CD14-positive monocyte (primary cell): ENCODE results near the gene ZNF239. TPM values are rescaled to one million over a fixed set of nuclear protein-coding genes. Genes with fewer than 3 reads are reported as not detected.

Experiments used
- DNase-seq, 3 donors: peaks; one replicate each; pipeline ENCODE4 v3.0.0-alpha.2; 2011 to 2022
- H2AFZ ChIP-seq: 2 replicates; pipeline ENCODE4 v1.6.0; 2012; ENCODE audit warnings: mild to moderate bottlenecking, low read depth, low read length, inconsistent platforms; ENCODE audit not compliant: insufficient read depth, poor library complexity, severe bottlenecking
- H3K27ac ChIP-seq, 2 donors: 1 replicate in 1 of 2; 2 replicates in 1 of 2; pipeline ENCODE4 v1.5.1; 2012 to 2013; ENCODE audit warnings: low read length in 2 of 2, control low read depth in 1 of 2, inconsistent platforms in 1 of 2, low read depth in 1 of 2, mild to moderate bottlenecking in 1 of 2
- H3K27me3 ChIP-seq, 2 donors: one replicate each; pipeline versions ENCODE4 v1.6.0 to v1.6.1; 2011 to 2013; ENCODE audit warnings: low read length in 2 of 2; ENCODE audit not compliant: control insufficient read depth in 2 of 2, insufficient read depth in 2 of 2
- H3K36me3 ChIP-seq, 2 donors: replicated peaks in 1 of 2; 1 replicate in 1 of 2; 2 replicates in 1 of 2; pipeline versions ENCODE4 v1.5.1 to v1.6.1; 2012 to 2013; ENCODE audit warnings: low read length in 2 of 2, control low read depth in 1 of 2, inconsistent platforms in 1 of 2, mild to moderate bottlenecking in 1 of 2; ENCODE audit not compliant: insufficient read depth in 2 of 2, control insufficient read depth in 1 of 2
- H3K4me1 ChIP-seq, 2 donors: 1 replicate in 1 of 2; 2 replicates in 1 of 2; pipeline versions ENCODE4 v1.5.1 to v1.6.1; 2012 to 2013; ENCODE audit warnings: low read length in 2 of 2, control low read depth in 1 of 2, inconsistent platforms in 1 of 2, mild to moderate bottlenecking in 1 of 2, moderate library complexity in 1 of 2; ENCODE audit not compliant: insufficient read depth in 2 of 2, control insufficient read depth in 1 of 2
- H3K4me2 ChIP-seq: replicated peaks from 2 replicates; pipeline ENCODE3; 2012; ENCODE audit warnings: low read length, moderate library complexity, mild to moderate bottlenecking; ENCODE audit not compliant: poor library complexity, severe bottlenecking; ENCODE audit errors: extremely low read depth
- H3K4me3 ChIP-seq, 3 experiments: fragments of 200-600 bp in 1 of 3; sonication (generic) in 1 of 3; replicated peaks in 1 of 3; 1 replicate in 2 of 3; 2 replicates in 1 of 3; pipeline ENCODE4 v1.5.1; 2011 to 2013; ENCODE audit warnings: low read length in 3 of 3, mild to moderate bottlenecking in 3 of 3, control low read depth in 2 of 3, low read depth in 2 of 3, inconsistent platforms in 1 of 3, moderate library complexity in 1 of 3
- H3K79me2 ChIP-seq: 2 replicates; pipeline ENCODE4 v1.6.0; 2012; ENCODE audit warnings: mild to moderate bottlenecking, control low read depth, inconsistent platforms, low read length, moderate library complexity; ENCODE audit not compliant: insufficient read depth
- H3K9ac ChIP-seq: 2 replicates; pipeline ENCODE4 v1.6.0; 2017; ENCODE audit warnings: low read length, mild to moderate bottlenecking; ENCODE audit not compliant: insufficient read depth, poor library complexity, severe bottlenecking
- H3K9me3 ChIP-seq, 2 donors: replicated peaks in 1 of 2; 1 replicate in 1 of 2; 2 replicates in 1 of 2; pipeline versions ENCODE4 v1.5.1 to v1.6.1; 2012 to 2013; ENCODE audit warnings: low read length in 2 of 2, control low read depth in 1 of 2; ENCODE audit not compliant: control insufficient read depth in 1 of 2, insufficient read depth in 1 of 2
- H4K20me1 ChIP-seq: 2 replicates; pipeline ENCODE4 v1.6.0; 2012; ENCODE audit warnings: mild to moderate bottlenecking, low read length, control low read depth, moderate library complexity; ENCODE audit not compliant: insufficient read depth
- H3K27ac Mint-ChIP-seq, 7 donors: one replicate each; pipeline ENCODE4 v1.8.0; 2020; ENCODE audit warnings: mild to moderate bottlenecking in 7 of 7, mixed read lengths in 7 of 7, moderate library complexity in 6 of 7, inconsistent platforms in 2 of 7
- H3K27me3 Mint-ChIP-seq, 3 donors: one replicate each; pipeline ENCODE4 v1.8.0; 2021 to 2022; ENCODE audit warnings: low read depth in 3 of 3, mild to moderate bottlenecking in 3 of 3, mixed read lengths in 3 of 3, moderate library complexity in 3 of 3, inconsistent platforms in 1 of 3
- H3K36me3 Mint-ChIP-seq, 2 donors: one replicate each; pipeline ENCODE4 v1.8.0; 2020; ENCODE audit warnings: mixed read lengths in 2 of 2, inconsistent platforms in 1 of 2, mild to moderate bottlenecking in 1 of 2
- H3K4me1 Mint-ChIP-seq: one replicate; pipeline ENCODE4 v1.8.0; 2020; ENCODE audit warnings: mild to moderate bottlenecking, mixed read lengths
- H3K4me3 Mint-ChIP-seq, 2 donors: one replicate each; pipeline ENCODE4 v1.8.0; 2020; ENCODE audit warnings: mild to moderate bottlenecking in 2 of 2, mixed read lengths in 2 of 2, moderate library complexity in 1 of 2
- H3K9me3 Mint-ChIP-seq, 7 donors: one replicate each; pipeline ENCODE4 v1.8.0; 2020 to 2022; ENCODE audit warnings: mixed read lengths in 7 of 7, mild to moderate bottlenecking in 6 of 7, moderate library complexity in 6 of 7, inconsistent platforms in 2 of 7
- WGBS: methylation state at CpG from one replicate; pipeline ENCODE4 v1.1.5; 2013; ENCODE audit warnings: missing lambda C conversion rate; ENCODE audit not compliant: insufficient coverage; 5-methylcytosine and 5-hydroxymethylcytosine counted together
- intact Hi-C, 2 donors: fragments of 100-400 bp; cut with micrococcal nuclease; formaldehyde crosslinking; loops; one replicate each; pipeline versions ENCODE4 v1.15.0 to v1.15.1; 2023
- polyA plus RNA-seq, 3 donors: library from polyadenylated mRNA; depleted of rRNA in 1 of 3; unstranded in 2 of 3; stranded (reverse) in 1 of 3; fragments of 300-500 nt in 2 of 3; fragments of >200 nt in 1 of 3; fragmentation: Illumina TruSeq in 2 of 3; gene quantifications; 1 replicate in 2 of 3; 2 replicates in 1 of 3; pipeline ENCODE4 v1.2.3, GENCODE V29; 2012 to 2021
- TF ChIP-seq, protein P1 (sequence below): fragments of 200-600 bp; IDR thresholded peaks from one replicate; pipeline ENCODE4 v1.8.0; 2022; ENCODE audit warnings: antibody characterized with exemption, mild to moderate bottlenecking

Gene ZNF239
- polyA plus RNA-seq, 3 donors = 0.07 TPM; not detected in 2

DNA sequence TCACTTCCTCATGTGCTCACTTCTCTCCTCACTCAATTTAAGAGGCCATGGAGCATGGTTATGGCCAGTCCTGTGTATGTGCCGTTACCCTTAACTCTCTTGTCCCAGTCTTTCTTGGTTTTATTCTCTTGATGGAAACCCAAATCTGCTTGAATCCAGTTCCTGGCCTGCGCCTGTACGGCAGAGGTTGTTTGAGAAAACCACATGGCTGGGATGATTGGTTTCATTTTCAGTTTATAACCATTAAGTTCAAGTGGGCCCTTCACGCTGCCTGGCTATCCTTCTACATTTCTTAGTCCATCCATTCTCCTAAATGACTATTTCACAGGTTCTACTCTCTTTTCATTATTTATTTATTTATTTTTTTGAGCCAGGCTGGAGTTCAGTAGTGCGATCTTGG, 1.6 kb upstream of the ZNF239 start:
- H3K27ac ChIP-seq = no peak overlapping the region
- Mint-ChIP-seq H3K4me1 (peaks cover 13% of the 10 kb centered on the region), H3K27me3 (peaks cover 10 to 22% (median 17%) of the 10 kb centered on the region in 3 donors), H3K4me3 (no peak overlapping the region), H3K27ac (peak overlapping the region in 1 of 7 donors; percentile 29), H3K9me3 (peaks cover 19 to 58% (median 46%) of the 10 kb centered on the region in 7 donors), H3K36me3 (peaks cover 2 to 4% of the 10 kb centered on the region in 2 donors)
- peaks cover 12 to 18% of the 10 kb centered on the region in 2 donors for H3K4me1 ChIP-seq
- H3K27me3 ChIP-seq = peaks cover 0 to 9% of the 10 kb centered on the region in 2 donors
- H2AFZ ChIP-seq = peak overlapping the region; percentile 35
- H3K79me2 ChIP-seq = no peaks in the 10 kb centered on the region
- no peak for DNase-seq
- H3K4me2 ChIP-seq = no peak overlapping the region
- TF ChIP-seq, protein P1, sequence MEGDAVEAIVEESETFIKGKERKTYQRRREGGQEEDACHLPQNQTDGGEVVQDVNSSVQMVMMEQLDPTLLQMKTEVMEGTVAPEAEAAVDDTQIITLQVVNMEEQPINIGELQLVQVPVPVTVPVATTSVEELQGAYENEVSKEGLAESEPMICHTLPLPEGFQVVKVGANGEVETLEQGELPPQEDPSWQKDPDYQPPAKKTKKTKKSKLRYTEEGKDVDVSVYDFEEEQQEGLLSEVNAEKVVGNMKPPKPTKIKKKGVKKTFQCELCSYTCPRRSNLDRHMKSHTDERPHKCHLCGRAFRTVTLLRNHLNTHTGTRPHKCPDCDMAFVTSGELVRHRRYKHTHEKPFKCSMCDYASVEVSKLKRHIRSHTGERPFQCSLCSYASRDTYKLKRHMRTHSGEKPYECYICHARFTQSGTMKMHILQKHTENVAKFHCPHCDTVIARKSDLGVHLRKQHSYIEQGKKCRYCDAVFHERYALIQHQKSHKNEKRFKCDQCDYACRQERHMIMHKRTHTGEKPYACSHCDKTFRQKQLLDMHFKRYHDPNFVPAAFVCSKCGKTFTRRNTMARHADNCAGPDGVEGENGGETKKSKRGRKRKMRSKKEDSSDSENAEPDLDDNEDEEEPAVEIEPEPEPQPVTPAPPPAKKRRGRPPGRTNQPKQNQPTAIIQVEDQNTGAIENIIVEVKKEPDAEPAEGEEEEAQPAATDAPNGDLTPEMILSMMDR = no peak
- H3K9ac ChIP-seq = no peak overlapping the region
- intact Hi-C loops = no loop called here
- 100% methylated on average over 1 of the region's 5 CpGs for WGBS
- no peak overlapping the region for H3K4me3 ChIP-seq
- no peaks in the 10 kb centered on the region for H3K36me3 ChIP-seq
- H3K9me3 ChIP-seq = peaks cover 17 to 27% of the 10 kb centered on the region in 2 donors
- H4K20me1 ChIP-seq = no peaks in the 10 kb centered on the region

DNA sequence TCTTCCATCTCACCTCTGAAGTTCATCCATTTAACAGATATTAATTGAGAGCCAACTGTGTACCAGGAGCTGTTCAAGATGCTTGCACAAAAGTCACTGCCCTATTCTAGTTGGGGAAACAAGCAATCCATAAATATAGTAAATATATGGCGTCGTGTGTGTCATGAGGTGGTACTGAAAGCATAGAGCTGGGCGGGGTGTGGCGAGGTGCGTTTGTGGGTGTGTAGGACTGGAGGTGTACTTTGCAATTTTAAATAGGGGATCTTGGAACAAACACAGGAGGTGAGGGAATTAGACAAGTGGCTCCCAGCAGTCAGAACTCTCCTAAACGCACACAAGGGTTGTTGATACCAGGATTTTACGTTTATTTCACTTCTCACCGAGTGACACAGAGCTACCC, 490 bp upstream of the ZNF239 start:
- WGBS = 100% methylated on average over 2 of the region's 8 CpGs
- no peak overlapping the region for H3K27ac Mint-ChIP-seq
- H3K4me1 Mint-ChIP-seq = peaks cover 18% of the 10 kb centered on the region
- H3K79me2 ChIP-seq = no peaks in the 10 kb centered on the region
- H3K27me3 ChIP-seq = peaks cover 0 to 9% of the 10 kb centered on the region in 2 donors
- H3K9ac ChIP-seq = no peak overlapping the region
- no peak overlapping the region for H2AFZ ChIP-seq
- H3K4me2 ChIP-seq = peak overlapping the region; percentile 49
- TF ChIP-seq, protein P1 = no peak
- H4K20me1 ChIP-seq = no peaks in the 10 kb centered on the region
- H3K4me3 ChIP-seq = peak overlapping the region in 1 of 3 experiments; percentile 56
- peaks cover 10 to 22% (median 17%) of the 10 kb centered on the region in 3 donors for H3K27me3 Mint-ChIP-seq
- intact Hi-C loops = no loop called here
- H3K27ac ChIP-seq = no peak overlapping the region
- peaks cover 13 to 25% of the 10 kb centered on the region in 2 donors for H3K4me1 ChIP-seq
- H3K9me3 ChIP-seq = peaks cover 17 to 30% of the 10 kb centered on the region in 2 donors
- H3K36me3 ChIP-seq = no peaks in the 10 kb centered on the region
- peaks cover 22 to 57% (median 48%) of the 10 kb centered on the region in 7 donors for H3K9me3 Mint-ChIP-seq
- H3K36me3 Mint-ChIP-seq = peaks cover 2 to 4% of the 10 kb centered on the region in 2 donors
- peak overlapping the region; percentile 56 to 73 for H3K4me3 Mint-ChIP-seq
- no peak for DNase-seq
